ENCODE data around the gene TMTC1. TPM values are rescaled to one million over a fixed set of nuclear protein-coding genes. Genes with fewer than 3 reads are reported as not detected.

The TMTC1 gene
- total RNA-seq, 2 donors from 2014 or later: 15.6 to 20.1 TPM

- Histone ChIP-seq H3K9me3 (no peaks in the 10 kb centered on the region), H3K27me3 (no peaks in the 10 kb centered on the region), H3K36me3 (replicated peaks in 1 of 2; ENCODE audit: insufficient read depth in 1 of 2, low read depth in 2 of 2) (no peaks in the 10 kb centered on the region), H3K4me3 (no peak overlapping the region), H3K27ac (no peak overlapping the region), H3K4me1 (no peaks in the 10 kb centered on the region)
- peak; percentile 66 for ATAC-seq
- TF ChIP-seq POLR2A (IDR thresholded peaks at IDR 0.05) (no peak), CTCF (IDR thresholded peaks at IDR 0.05) (peak in 4 of 7 experiments; percentile 46 to 59 (median 52))
- intact Hi-C loops (cut with DNase I): no loop called here
- peak; percentile 31 to 56 (median 48) for DNase-seq
- 25 to 36% methylated on average over 7 of the region's 7 CpGs for WGBS, 2 donors
Observed at GRCh38 chr12:29517264-29517663, 266.5 kb downstream of the TMTC1 start.

GRCh38 chr12:29516431-29516875 lies 267.3 kb downstream of the TMTC1 start:
- H3K4me1 ChIP-seq: no peaks in the 10 kb centered on the region
- ATAC-seq: no peak
- no peak overlapping the region for H3K4me3 ChIP-seq
- no peaks in the 10 kb centered on the region for H3K9me3 ChIP-seq
- no peak overlapping the region for H3K27ac ChIP-seq
- WGBS, 2 donors: 39 to 64% methylated on average over 2 of the region's 2 CpGs
- no peak for DNase-seq
- no peaks in the 10 kb centered on the region for H3K36me3 ChIP-seq (replicated peaks in 1 of 2; ENCODE audit: insufficient read depth in 1 of 2, low read depth in 2 of 2)
- H3K27me3 ChIP-seq: no peaks in the 10 kb centered on the region
- intact Hi-C loops (cut with DNase I): no loop called here
- TF ChIP-seq CTCF (IDR thresholded peaks at IDR 0.05) (no peak), POLR2A (IDR thresholded peaks at IDR 0.05) (no peak)

- no peaks in the 10 kb centered on the region for H3K36me3 ChIP-seq (replicated peaks in 1 of 2; ENCODE audit: insufficient read depth in 1 of 2, low read depth in 2 of 2)
Observed at GRCh38 chr12:29510591-29511185, 273.1 kb downstream of the TMTC1 start.

GRCh38 chr12:29509503-29509902 lies 274.2 kb downstream of the TMTC1 start:
- no peaks in the 10 kb centered on the region for H3K4me1 ChIP-seq
- 84 to 95% methylated on average over 1 of the region's 1 CpG for WGBS, 2 donors
- H3K9me3 ChIP-seq: no peaks in the 10 kb centered on the region
- H3K27me3 ChIP-seq: no peaks in the 10 kb centered on the region
- no peak overlapping the region for H3K4me3 ChIP-seq
- no peak overlapping the region for H3K27ac ChIP-seq
- H3K36me3 ChIP-seq (replicated peaks in 1 of 2; ENCODE audit: insufficient read depth in 1 of 2, low read depth in 2 of 2): no peaks in the 10 kb centered on the region
- DNase-seq (no peak), ATAC-seq (no peak)
- intact Hi-C loops (cut with DNase I): no loop called here
- TF ChIP-seq POLR2A (IDR thresholded peaks at IDR 0.05) (no peak), CTCF (IDR thresholded peaks at IDR 0.05) (no peak)

More at GRCh38 chr12:29510591-29511185, 273.1 kb downstream of the TMTC1 start:
- Histone ChIP-seq H3K27ac (no peak overlapping the region), H3K4me1 (no peaks in the 10 kb centered on the region), H3K9me3 (no peaks in the 10 kb centered on the region), H3K27me3 (no peaks in the 10 kb centered on the region), H3K4me3 (no peak overlapping the region)
- no peak for ATAC-seq
- no peak for DNase-seq
- TF ChIP-seq POLR2A (IDR thresholded peaks at IDR 0.05) (no peak), CTCF (IDR thresholded peaks at IDR 0.05) (no peak)
- intact Hi-C loops (cut with DNase I): no loop called here
- 68 to 73% methylated on average over 6 of the region's 6 CpGs for WGBS, 2 donors

GRCh38 chr12:29508949-29509348 lies 274.8 kb downstream of the TMTC1 start:
- Histone ChIP-seq H3K9me3 (no peaks in the 10 kb centered on the region), H3K4me3 (no peak overlapping the region), H3K27me3 (no peaks in the 10 kb centered on the region), H3K4me1 (no peaks in the 10 kb centered on the region), H3K27ac (no peak overlapping the region), H3K36me3 (replicated peaks in 1 of 2; ENCODE audit: insufficient read depth in 1 of 2, low read depth in 2 of 2) (no peaks in the 10 kb centered on the region)
- WGBS, 2 donors: 71 to 81% methylated on average over 2 of the region's 2 CpGs
- ATAC-seq (no peak), DNase-seq (no peak)
- intact Hi-C loops (cut with DNase I): no loop called here
- TF ChIP-seq CTCF (IDR thresholded peaks at IDR 0.05): no peak
- no peak for TF ChIP-seq POLR2A (IDR thresholded peaks at IDR 0.05)

All from body of pancreas (tissue), 4 donors.